Mesenchymal stem cell (in vitro differentiated cells and primary cell): Measurements from ENCODE around the gene LRP8.

Experiments
- DNase-seq: peaks from one replicate; pipeline ENCODE4 v3.0.0-alpha.2; 2013
- H2AFZ ChIP-seq: one replicate; pipeline ENCODE4 v1.6.1; 2013; ENCODE audit warnings: low read depth, mild to moderate bottlenecking, control low read depth, inconsistent platforms, low read length, moderate library complexity
- H2AK5ac ChIP-seq: 2 replicates; pipeline ENCODE4 v1.6.1; 2013; ENCODE audit warnings: low read length, moderate library complexity, mild to moderate bottlenecking, inconsistent platforms; ENCODE audit not compliant: severe bottlenecking
- H2BK120ac ChIP-seq: one replicate; pipeline ENCODE4 v1.6.1; 2013; ENCODE audit warnings: low read depth, mild to moderate bottlenecking, inconsistent platforms, low read length, moderate library complexity
- H2BK12ac ChIP-seq, 2 experiments: one replicate each; pipeline ENCODE4 v1.6.1; 2013; ENCODE audit warnings: inconsistent platforms in 2 of 2, low read length in 2 of 2, mild to moderate bottlenecking in 2 of 2, moderate library complexity in 2 of 2, control low read depth in 1 of 2
- H2BK15ac ChIP-seq: one replicate; pipeline ENCODE4 v1.6.1; 2013; ENCODE audit warnings: mild to moderate bottlenecking, low read depth, inconsistent platforms; ENCODE audit not compliant: poor library complexity, severe bottlenecking
- H2BK5ac ChIP-seq: 2 replicates; pipeline ENCODE4 v1.6.1; 2013; ENCODE audit warnings: low read depth, mild to moderate bottlenecking, low read length, control low read depth, inconsistent platforms; ENCODE audit not compliant: poor library complexity, severe bottlenecking
- H3K14ac ChIP-seq, 2 experiments: one replicate each; pipeline ENCODE4 v1.6.1; 2013; ENCODE audit warnings: inconsistent platforms in 2 of 2, low read length in 2 of 2, control low read depth in 1 of 2, mild to moderate bottlenecking in 1 of 2, moderate library complexity in 1 of 2
- H3K18ac ChIP-seq, 2 experiments: one replicate each; pipeline ENCODE4 v1.6.1; 2013; ENCODE audit warnings: inconsistent platforms in 2 of 2, low read length in 2 of 2, control low read depth in 1 of 2, low read depth in 1 of 2, mild to moderate bottlenecking in 1 of 2
- H3K23ac ChIP-seq, 2 experiments: one replicate each; pipeline ENCODE4 v1.6.1; 2013; ENCODE audit warnings: inconsistent platforms in 2 of 2, low read length in 2 of 2, mild to moderate bottlenecking in 2 of 2, moderate library complexity in 2 of 2, control low read depth in 1 of 2
- H3K27ac ChIP-seq: 2 replicates; pipeline ENCODE4 v1.5.1; 2013; ENCODE audit warnings: mild to moderate bottlenecking, moderate library complexity, low read length, control low read depth, inconsistent platforms; ENCODE audit not compliant: poor library complexity, severe bottlenecking
- H3K27me3 ChIP-seq, 2 experiments: 2 replicates each; pipeline versions ENCODE4 v1.6.1 to v1.7.0; 2013; ENCODE audit warnings: low read length in 2 of 2, mild to moderate bottlenecking in 2 of 2, moderate library complexity in 2 of 2, control low read depth in 1 of 2, inconsistent platforms in 1 of 2; ENCODE audit not compliant: control insufficient read depth in 1 of 2, insufficient read depth in 1 of 2
- H3K36me3 ChIP-seq, 2 experiments: 2 replicates each; pipeline versions ENCODE4 v1.6.1 to v1.7.0; 2013; ENCODE audit warnings: low read length in 2 of 2, control low read depth in 1 of 2, inconsistent platforms in 1 of 2, low read depth in 1 of 2, mild to moderate bottlenecking in 1 of 2; ENCODE audit not compliant: insufficient read depth in 2 of 2, control insufficient read depth in 1 of 2
- H3K4ac ChIP-seq, 2 experiments: one replicate each; pipeline ENCODE4 v1.6.1; 2013; ENCODE audit warnings: inconsistent platforms in 2 of 2, low read length in 2 of 2, mild to moderate bottlenecking in 2 of 2, moderate library complexity in 2 of 2, control low read depth in 1 of 2, low read depth in 1 of 2
- H3K4me1 ChIP-seq: 2 replicates; pipeline ENCODE4 v1.6.1; 2013; ENCODE audit warnings: low read depth, low read length, control low read depth; ENCODE audit not compliant: control insufficient read depth, insufficient read depth
- H3K4me2 ChIP-seq: 2 replicates; pipeline ENCODE4 v1.6.1; 2013; ENCODE audit warnings: low read length, mild to moderate bottlenecking, inconsistent platforms; ENCODE audit not compliant: poor library complexity, severe bottlenecking
- H3K4me3 ChIP-seq, 2 experiments: 2 replicates each; pipeline versions ENCODE4 v1.5.1 to v1.7.0; 2013; ENCODE audit warnings: low read length in 2 of 2, mild to moderate bottlenecking in 2 of 2, control low read depth in 1 of 2, low read depth in 1 of 2; ENCODE audit not compliant: insufficient read depth in 1 of 2
- H3K79me1 ChIP-seq: replicated peaks from 2 replicates; pipeline ENCODE4 v1.6.1; 2013; ENCODE audit warnings: mild to moderate bottlenecking, control low read depth, low read length, inconsistent platforms; ENCODE audit not compliant: poor library complexity, severe bottlenecking
- H3K9ac ChIP-seq: 2 replicates; pipeline ENCODE4 v1.7.0; 2013; ENCODE audit warnings: mild to moderate bottlenecking, low read length, moderate library complexity
- H3K9me3 ChIP-seq: 2 replicates; pipeline ENCODE4 v1.7.0; 2013; ENCODE audit warnings: mild to moderate bottlenecking, low read length; ENCODE audit not compliant: control insufficient read depth
- H4K8ac ChIP-seq: one replicate; pipeline ENCODE4 v1.6.1; 2013; ENCODE audit warnings: inconsistent platforms, mild to moderate bottlenecking, low read length, moderate library complexity
- H4K91ac ChIP-seq: one replicate; pipeline ENCODE4 v1.6.1; 2013; ENCODE audit warnings: mild to moderate bottlenecking, low read length, inconsistent platforms
- WGBS: methylation state at CpG from one replicate; pipeline ENCODE4 v1.1.7; 2013; ENCODE audit warnings: mixed read lengths; 5-methylcytosine and 5-hydroxymethylcytosine counted together

The LRP8 gene

DNA sequence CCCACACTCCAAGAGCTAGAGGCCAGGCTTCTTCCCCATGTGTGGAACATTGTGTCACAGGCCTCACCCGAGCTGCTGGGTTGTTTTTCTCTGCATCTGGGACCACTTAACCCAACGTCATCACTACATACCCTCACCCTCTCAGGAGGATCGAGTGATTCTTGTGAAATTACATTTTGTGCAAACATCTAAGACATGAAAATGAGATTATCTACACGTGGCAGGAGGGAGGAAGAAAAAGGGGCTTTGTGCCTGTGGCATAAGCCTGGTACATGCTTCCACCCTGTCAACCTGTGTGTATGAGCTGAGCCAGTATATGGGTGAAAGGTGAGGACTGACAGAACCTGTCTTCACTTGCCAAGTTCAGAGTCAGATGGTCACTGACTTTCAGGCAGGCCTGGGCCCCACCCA, 129.6 kb downstream of the LRP8 start:
- Histone ChIP-seq H3K23ac (peak overlapping the region in 1 of 2 experiments; percentile 3), H2AK5ac (no peak overlapping the region), H3K9ac (peak overlapping the region; percentile 97), H2AFZ (no peak overlapping the region), H2BK12ac (no peak overlapping the region), H3K4me1 (peaks cover 5% of the 10 kb centered on the region), H2BK120ac (no peak overlapping the region), H3K4me2 (no peak overlapping the region), H2BK15ac (no peak overlapping the region), H3K79me1 (peaks cover 22% of the 10 kb centered on the region), H3K4me3 (peak overlapping the region in 1 of 2 experiments; percentile 83), H2BK5ac (no peak overlapping the region), H4K91ac (no peak overlapping the region), H3K27me3 (no peaks in the 10 kb centered on the region), H3K9me3 (no peaks in the 10 kb centered on the region), H3K18ac (no peak overlapping the region), H3K36me3 (peaks cover 0 to 28% of the 10 kb centered on the region in 2 experiments), H3K14ac (no peak overlapping the region), H3K27ac (no peak overlapping the region), H4K8ac (no peak overlapping the region), H3K4ac (no peak overlapping the region)
- DNase-seq: peak; percentile 43
- WGBS: 64% methylated on average over 3 of the region's 4 CpGs

DNA sequence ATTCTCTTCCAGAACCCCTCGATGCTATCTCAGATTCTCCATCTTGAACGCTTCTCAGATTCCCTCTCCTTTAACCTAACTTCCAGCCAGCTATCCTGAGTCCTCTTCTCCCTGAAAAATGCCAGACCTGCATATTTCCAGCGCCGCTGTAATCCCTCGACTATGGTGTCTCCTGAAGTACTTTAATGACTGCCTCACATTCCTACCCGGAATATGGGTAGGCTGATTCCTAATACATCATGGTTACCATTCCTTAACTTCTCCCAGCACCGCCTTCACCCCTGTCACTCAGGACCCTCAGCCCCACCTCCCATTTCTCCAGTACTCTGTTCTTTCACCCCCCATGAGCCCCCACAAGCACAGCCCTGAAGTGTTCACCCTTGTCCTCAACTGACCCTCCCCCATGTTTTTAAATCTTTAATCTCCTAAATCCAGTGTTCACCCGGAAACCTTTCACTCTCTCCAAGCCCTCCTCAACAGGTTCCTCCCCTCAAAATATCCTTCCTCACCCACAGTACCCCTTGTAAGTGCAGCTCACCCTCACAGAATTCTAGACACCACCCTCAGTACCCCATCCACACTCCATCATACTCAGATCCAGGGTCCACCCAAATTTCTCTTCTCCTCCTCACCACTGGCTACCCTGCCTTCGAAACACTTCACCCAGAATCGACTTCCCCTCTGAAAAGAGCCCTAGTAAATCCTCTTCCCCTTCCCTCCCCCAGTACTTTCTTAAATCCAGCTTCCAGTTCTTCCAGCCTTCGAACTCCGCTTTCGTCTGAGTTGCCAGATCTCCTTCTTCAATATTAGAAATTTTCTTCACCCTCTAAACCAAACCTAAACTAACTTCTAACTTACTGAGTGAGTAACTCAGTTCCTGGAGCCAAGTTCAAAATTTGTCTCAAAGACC, 130.3 kb downstream of the LRP8 start:
- 46% methylated on average over 13 of the region's 13 CpGs for WGBS

DNA sequence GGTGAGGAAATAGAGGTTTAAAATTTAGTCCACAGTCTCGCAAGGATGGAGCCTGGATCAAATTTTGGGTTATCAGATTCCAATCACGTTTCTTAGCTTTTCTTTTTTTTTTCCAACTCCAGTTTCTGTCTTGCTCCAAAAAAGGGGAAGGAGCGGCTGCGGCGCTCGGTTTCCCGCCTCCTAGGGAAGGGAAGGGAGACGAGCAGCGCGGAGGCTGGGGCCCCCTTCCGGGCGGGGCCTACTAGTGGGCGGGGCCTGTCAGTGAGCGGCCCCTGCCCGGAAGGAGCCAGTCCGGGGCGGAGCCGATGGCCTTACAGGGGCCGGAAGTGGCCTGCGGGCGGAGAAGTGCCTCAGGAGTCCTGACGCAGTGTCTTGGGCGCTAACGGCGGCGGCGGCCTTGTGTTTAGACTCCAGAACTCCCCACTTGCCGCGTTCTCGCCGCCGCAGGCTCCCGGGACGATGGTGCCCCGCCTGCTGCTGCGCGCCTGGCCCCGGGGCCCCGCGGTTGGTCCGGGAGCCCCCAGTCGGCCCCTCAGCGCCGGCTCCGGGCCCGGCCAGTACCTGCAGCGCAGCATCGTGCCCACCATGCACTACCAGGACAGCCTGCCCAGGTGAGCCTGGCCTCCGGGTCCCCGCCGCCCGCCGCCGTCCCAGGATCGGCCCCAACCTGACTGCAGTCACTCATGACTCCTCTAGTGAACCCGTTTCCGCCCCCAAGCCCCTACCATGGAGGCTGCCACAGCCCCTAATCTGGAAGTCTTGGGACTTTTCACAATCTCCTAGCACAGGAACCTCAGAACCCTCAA, 131.2 kb downstream of the LRP8 start, which contains the start of gene CPT2:
Gene CPT2, plus strand, starts transcription at position 340 of the 806 bp plus-strand sequence. Its CDS starts 120 bp downstream, at position 460.
- peak within 1 kb of the TSS; percentile 98 for H4K91ac ChIP-seq
- H3K79me1 ChIP-seq: peaks cover 18% of the 10 kb centered on the region
- no peaks in the 10 kb centered on the region for H3K9me3 ChIP-seq
- peak within 1 kb of the TSS; percentile 98 for H4K8ac ChIP-seq
- H3K27ac ChIP-seq: peak within 1 kb of the TSS; percentile 30
- peak within 1 kb of the TSS; percentile 69 for H3K4me2 ChIP-seq
- H2BK12ac ChIP-seq: no peak within 1 kb of the TSS
- peak within 1 kb of the TSS; percentile 97 for H3K9ac ChIP-seq
- peak within 1 kb of the TSS; percentile 52 for H2AK5ac ChIP-seq
- H3K14ac ChIP-seq: peak within 1 kb of the TSS; percentile 82 to 85
- peaks cover 0 to 13% of the 10 kb centered on the region in 2 experiments for H3K36me3 ChIP-seq
- H2BK120ac ChIP-seq: peak within 1 kb of the TSS; percentile 75
- peak within 1 kb of the TSS; percentile 23 for H2BK15ac ChIP-seq
- H2AFZ ChIP-seq: peak within 1 kb of the TSS; percentile 75
- peak within 1 kb of the TSS; percentile 95 to 99 for H3K4ac ChIP-seq
- H3K27me3 ChIP-seq: no peaks in the 10 kb centered on the region
- H3K4me3 ChIP-seq: peak within 1 kb of the TSS; percentile 76 to 83
- no peak within 1 kb of the TSS for H3K23ac ChIP-seq
- H3K18ac ChIP-seq: peak within 1 kb of the TSS; percentile 81 to 99
- WGBS: under 1% methylated on average over 55 of the region's 57 CpGs
- DNase-seq: peak; percentile 93
- H2BK5ac ChIP-seq: peak within 1 kb of the TSS; percentile 90
- H3K4me1 ChIP-seq: peaks cover 5% of the 10 kb centered on the region

More for the DNA sequence above, 130.3 kb downstream of the LRP8 start:
- peak; percentile 46 for DNase-seq
- Histone ChIP-seq H2BK12ac (no peak overlapping the region), H3K9ac (peak overlapping the region; percentile 97), H3K79me1 (peaks cover 21% of the 10 kb centered on the region), H3K36me3 (peaks cover 0 to 21% of the 10 kb centered on the region in 2 experiments), H3K14ac (peak overlapping the region in 1 of 2 experiments; percentile 49), H3K27me3 (no peaks in the 10 kb centered on the region), H3K4ac (peak overlapping the region in 1 of 2 experiments; percentile 99), H3K9me3 (no peaks in the 10 kb centered on the region), H2BK120ac (peak overlapping the region; percentile 75), H3K18ac (peak overlapping the region; percentile 81 to 99), H2BK5ac (no peak overlapping the region), H3K4me2 (peak overlapping the region; percentile 69), H3K4me3 (peak overlapping the region; percentile 76 to 83), H4K91ac (no peak overlapping the region), H4K8ac (peak overlapping the region; percentile 76), H3K23ac (no peak overlapping the region), H2BK15ac (no peak overlapping the region), H2AFZ (no peak overlapping the region), H2AK5ac (peak overlapping the region; percentile 52), H3K27ac (peak overlapping the region; percentile 30), H3K4me1 (peaks cover 5% of the 10 kb centered on the region)
